Common myeloid progenitor, CD34-positive (primary cell): Measurements from ENCODE around the gene PPM1E.
"Not testable (repeated sequence)": the region's sequence is repeated elsewhere in the genome, so short reads cannot be mapped to it uniquely, and the experiment has no call there.

Experiments
- CTCF ChIA-PET: fragments of 350-600 bp; sonication (Branson Sonifier 250); formaldehyde crosslinking; loops from one replicate; lab custom pipeline; 2021; ENCODE audit warnings: antibody characterized with exemption; lab: Charles Lee
- POLR2A ChIA-PET: fragments of 350-600 bp; sonication (Branson Sonifier 250); formaldehyde crosslinking; loops from one replicate; lab custom pipeline; 2021; ENCODE audit warnings: antibody characterized with exemption; lab: Charles Lee
- DNase-seq, 3 donors: peaks; one replicate each; pipeline versions ENCODE4 v3.0.0 to v3.0.0-alpha.2; 2013
- H3K27ac ChIP-seq, 2 experiments: 1 replicate in 1 of 2; 2 replicates in 1 of 2; pipeline ENCODE4 v1.7.0; 2013; ENCODE audit warnings: inconsistent platforms in 2 of 2, low read length in 2 of 2, mild to moderate bottlenecking in 2 of 2, low read depth in 1 of 2, moderate library complexity in 1 of 2; ENCODE audit not compliant: severe bottlenecking in 2 of 2, insufficient read depth in 1 of 2, poor library complexity in 1 of 2
- H3K27me3 ChIP-seq, 5 experiments: replicated peaks in 2 of 5; 1 replicate in 3 of 5; 2 replicates in 2 of 5; pipeline versions ENCODE4 v1.6.1 to v1.7.0; 2013; ENCODE audit warnings: low read length in 4 of 5, mild to moderate bottlenecking in 2 of 5, moderate library complexity in 2 of 5, inconsistent platforms in 1 of 5; ENCODE audit not compliant: insufficient read depth in 5 of 5, control insufficient read depth in 4 of 5
- H3K36me3 ChIP-seq, 4 experiments: 1 replicate in 2 of 4; 2 replicates in 2 of 4; pipeline versions ENCODE4 v1.6.1 to v1.7.0; 2013; ENCODE audit warnings: low read length in 3 of 4, control low read depth in 1 of 4, mild to moderate bottlenecking in 1 of 4; ENCODE audit not compliant: control insufficient read depth in 4 of 4, insufficient read depth in 4 of 4
- H3K4me1 ChIP-seq, 4 experiments: 1 replicate in 3 of 4; 2 replicates in 1 of 4; pipeline versions ENCODE4 v1.6.1 to v1.7.1; 2013; ENCODE audit warnings: low read length in 3 of 4, mild to moderate bottlenecking in 3 of 4, control low read depth in 1 of 4, inconsistent platforms in 1 of 4, moderate library complexity in 1 of 4; ENCODE audit not compliant: control insufficient read depth in 4 of 4, insufficient read depth in 4 of 4; ENCODE audit errors: control extremely low read depth in 1 of 4
- H3K4me3 ChIP-seq, 7 experiments: 1 replicate in 4 of 7; 2 replicates in 3 of 7; pipeline versions ENCODE4 v1.5.1 to v1.7.0; 2013; ENCODE audit warnings: mild to moderate bottlenecking in 7 of 7, low read length in 6 of 7, moderate library complexity in 6 of 7, inconsistent platforms in 2 of 7, low read depth in 2 of 7, control low read depth in 1 of 7; ENCODE audit not compliant: insufficient read depth in 4 of 7, control insufficient read depth in 1 of 7; ENCODE audit errors: extremely low read depth in 1 of 7
- H3K9me3 ChIP-seq, 5 experiments: 1 replicate in 4 of 5; 2 replicates in 1 of 5; pipeline versions ENCODE4 v1.6.1 to v1.7.1; 2013; ENCODE audit warnings: low read length in 4 of 5, mild to moderate bottlenecking in 2 of 5, inconsistent platforms in 1 of 5, low read depth in 1 of 5, moderate library complexity in 1 of 5; ENCODE audit not compliant: control insufficient read depth in 4 of 5, insufficient read depth in 2 of 5; ENCODE audit errors: control extremely low read depth in 1 of 5
- WGBS: methylation state at CpG from one replicate; pipeline ENCODE4 v1.1.5; 2013; ENCODE audit not compliant: insufficient coverage; 5-methylcytosine and 5-hydroxymethylcytosine counted together

The PPM1E gene

DNA sequence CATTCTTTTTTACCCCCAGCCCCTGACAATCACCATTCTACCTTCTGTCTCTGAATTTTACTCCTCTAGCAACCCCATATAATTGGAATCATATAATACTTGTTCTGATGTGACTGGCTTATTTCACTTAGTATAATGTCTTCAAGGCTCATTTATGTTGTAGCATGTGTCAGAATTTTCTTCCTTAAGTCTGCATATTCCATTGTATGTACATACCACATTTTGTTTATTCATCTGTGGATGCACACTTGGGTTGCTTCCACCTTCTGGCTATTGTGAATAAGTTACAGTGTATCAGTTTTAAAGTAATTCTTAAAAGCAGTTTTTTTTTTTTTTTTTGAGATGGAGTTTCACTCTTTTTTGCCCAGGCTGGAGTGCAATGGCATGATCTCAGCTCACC is 24.7 kb upstream of the PPM1E start:
- no peak for DNase-seq
- no peak overlapping the region for H3K27ac ChIP-seq
- peaks cover 0 to 3% (median 0%) of the 10 kb centered on the region in 4 experiments for H3K36me3 ChIP-seq
- no peaks in the 10 kb centered on the region for H3K27me3 ChIP-seq
- H3K4me3 ChIP-seq, result no peak overlapping the region
- ChIA-PET POLR2A (no interaction called here), CTCF (no interaction called here)
- no peaks in the 10 kb centered on the region for H3K9me3 ChIP-seq
- no peaks in the 10 kb centered on the region for H3K4me1 ChIP-seq

DNA sequence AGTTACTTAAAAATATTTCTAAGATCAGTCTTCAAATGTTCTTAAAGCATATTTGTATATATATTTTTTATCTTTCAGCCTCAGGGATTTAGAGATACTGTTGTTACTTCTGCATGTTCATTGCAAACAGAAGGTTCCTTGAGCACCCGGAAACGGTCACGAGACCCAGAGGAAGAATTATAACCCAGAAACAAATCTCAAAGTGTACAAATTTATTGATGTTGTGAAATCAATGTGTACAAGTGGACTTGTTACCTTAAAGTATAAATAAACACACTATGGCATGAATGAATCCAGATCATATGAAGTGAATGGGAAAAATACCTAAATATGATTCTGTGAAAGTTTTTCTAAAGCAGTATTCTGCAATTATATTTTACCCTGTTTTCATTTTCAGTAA is 21.6 kb upstream of the PPM1E start:
- POLR2A ChIA-PET, result no interaction called here
- no peak for DNase-seq
- Histone ChIP-seq H3K27ac (no peak overlapping the region), H3K27me3 (no peaks in the 10 kb centered on the region), H3K4me1 (no peaks in the 10 kb centered on the region), H3K9me3 (no peaks in the 10 kb centered on the region), H3K4me3 (no peak overlapping the region), H3K36me3 (peaks cover 0 to 3% (median 0%) of the 10 kb centered on the region in 4 experiments)
- no CpG with 5 or more reads among the region's 3 CpGs for WGBS
- CTCF ChIA-PET, result interaction anchor here (0.6 kb wide), 1 partner anchor 29 kb away, joined by 3 read pairs; no protein-coding TSS in a partner anchor

DNA sequence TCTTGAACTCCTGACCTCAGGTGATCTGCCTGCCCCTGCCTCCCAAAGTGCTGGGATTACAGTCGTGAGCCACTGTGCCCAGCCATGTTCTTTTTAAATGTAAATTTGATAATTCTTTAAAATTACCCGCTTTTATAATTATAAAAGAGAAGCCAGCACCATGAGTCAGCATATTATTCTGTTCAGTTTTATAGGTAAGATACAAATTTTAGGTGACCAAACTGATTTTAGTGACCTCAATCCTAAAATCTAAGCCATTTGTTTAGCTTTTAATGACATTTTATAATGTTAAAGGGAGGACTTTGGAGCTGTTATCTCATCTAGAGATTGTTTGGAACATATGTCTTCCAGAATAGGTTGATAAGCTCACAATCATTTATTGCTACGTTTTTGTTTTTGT is 20.8 kb upstream of the PPM1E start:
- Histone ChIP-seq H3K27me3 (no peaks in the 10 kb centered on the region), H3K9me3 (no peaks in the 10 kb centered on the region), H3K27ac (no peak overlapping the region), H3K4me1 (no peaks in the 10 kb centered on the region), H3K36me3 (peaks cover 0 to 1% (median 0%) of the 10 kb centered on the region in 4 experiments), H3K4me3 (no peak overlapping the region)
- 100% methylated on average over 1 of the region's 3 CpGs for WGBS
- POLR2A ChIA-PET, result no interaction called here
- no peak for DNase-seq
- CTCF ChIA-PET, result interaction anchor here (0.6 kb wide), 1 partner anchor 28 kb away, joined by 3 read pairs; no protein-coding TSS in a partner anchor

DNA sequence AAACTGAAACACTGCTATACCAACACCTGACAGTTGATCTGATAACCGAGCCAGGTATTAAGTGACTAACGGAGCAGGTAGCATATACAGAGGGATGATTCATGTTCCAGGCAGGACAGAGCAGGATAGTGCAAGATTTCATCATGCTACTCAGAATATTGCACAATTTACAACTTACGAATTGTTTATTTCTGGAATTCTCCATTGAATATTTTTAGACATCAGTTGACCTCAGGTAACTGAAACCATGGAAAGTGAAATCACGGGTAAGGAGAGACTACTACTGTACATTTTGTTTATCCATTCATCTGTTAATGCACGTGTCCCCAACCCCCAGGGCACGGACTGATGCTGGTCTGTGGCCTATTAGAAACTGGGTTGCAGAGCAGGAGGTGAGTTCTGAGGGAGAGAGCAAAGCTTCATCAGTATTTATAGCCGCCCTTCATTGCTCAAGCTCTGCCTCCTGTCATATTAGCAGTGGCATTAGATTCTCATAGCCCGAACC is 14.5 kb upstream of the PPM1E start:
- no peaks in the 10 kb centered on the region for H3K9me3 ChIP-seq
- CTCF ChIA-PET, result no interaction called here
- 92% methylated on average over 8 of the region's 8 CpGs for WGBS
- no peak overlapping the region for H3K4me3 ChIP-seq
- H3K27ac ChIP-seq, result no peak overlapping the region
- no peaks in the 10 kb centered on the region for H3K27me3 ChIP-seq
- H3K4me1 ChIP-seq, result no peaks in the 10 kb centered on the region
- POLR2A ChIA-PET, result no interaction called here
- no peak for DNase-seq
- H3K36me3 ChIP-seq, result no peaks in the 10 kb centered on the region

DNA sequence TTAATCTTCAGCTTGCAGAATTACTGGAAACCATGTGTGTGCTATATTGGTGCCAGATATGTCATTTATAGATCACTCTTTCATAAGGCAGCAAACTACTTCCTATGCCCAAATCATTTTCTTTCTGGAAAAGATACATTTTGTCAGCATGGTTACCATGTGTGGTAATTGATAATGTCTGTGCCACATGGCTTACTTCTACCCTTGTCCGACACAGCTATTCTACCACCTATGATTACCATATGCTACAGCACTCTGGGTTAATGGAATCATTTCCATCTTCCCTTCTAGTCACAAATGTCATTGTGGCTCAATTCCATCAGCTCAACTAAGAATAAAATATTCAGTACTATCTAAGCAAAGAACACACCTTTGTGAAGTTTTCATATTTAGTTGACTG is 8.0 kb upstream of the PPM1E start:
- Histone ChIP-seq H3K36me3 (no peaks in the 10 kb centered on the region), H3K9me3 (no peaks in the 10 kb centered on the region), H3K27me3 (peaks cover 0 to 5% (median 1%) of the 10 kb centered on the region in 5 experiments), H3K27ac (no peak overlapping the region), H3K4me3 (no peak overlapping the region), H3K4me1 (no peaks in the 10 kb centered on the region)
- ChIA-PET CTCF (no interaction called here), POLR2A (interaction anchor here (0.6 kb wide), 1 partner anchor 20 kb away, joined by 3 read pairs; no protein-coding TSS in a partner anchor)
- WGBS, result no CpG with 5 or more reads among the region's 1 CpG
- DNase-seq, result no peak

DNA sequence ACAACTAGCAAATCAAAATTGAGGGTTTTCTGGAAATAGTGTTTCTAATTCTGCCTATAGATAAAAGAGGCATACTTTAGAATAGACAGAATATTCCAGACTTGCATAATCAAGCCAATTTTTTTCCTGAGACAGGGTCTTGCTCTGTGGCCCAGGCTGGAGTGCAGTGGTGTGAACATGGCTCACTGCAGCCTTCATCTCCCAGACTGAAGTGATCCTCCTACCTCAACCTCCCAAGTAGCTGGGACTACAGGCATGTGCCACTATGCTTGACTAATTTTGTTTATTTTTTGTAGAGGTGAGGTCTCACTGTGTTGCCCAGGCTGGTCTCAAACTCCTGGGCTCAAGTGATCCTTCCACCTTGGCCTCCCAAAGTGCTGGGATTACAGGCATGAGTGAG is 6.0 kb upstream of the PPM1E start:
- POLR2A ChIA-PET, result interaction anchor here (1.1 kb wide), 1 partner anchor 109 kb away, joined by 4 read pairs; no protein-coding TSS in a partner anchor
- H3K27me3 ChIP-seq, result peaks cover 2 to 13% (median 9%) of the 10 kb centered on the region in 5 experiments
- H3K36me3 ChIP-seq, DNase-seq, H3K4me1 ChIP-seq, H3K4me3 ChIP-seq, CTCF ChIA-PET, H3K9me3 ChIP-seq, H3K27ac ChIP-seq: not testable (repeated sequence)

DNA sequence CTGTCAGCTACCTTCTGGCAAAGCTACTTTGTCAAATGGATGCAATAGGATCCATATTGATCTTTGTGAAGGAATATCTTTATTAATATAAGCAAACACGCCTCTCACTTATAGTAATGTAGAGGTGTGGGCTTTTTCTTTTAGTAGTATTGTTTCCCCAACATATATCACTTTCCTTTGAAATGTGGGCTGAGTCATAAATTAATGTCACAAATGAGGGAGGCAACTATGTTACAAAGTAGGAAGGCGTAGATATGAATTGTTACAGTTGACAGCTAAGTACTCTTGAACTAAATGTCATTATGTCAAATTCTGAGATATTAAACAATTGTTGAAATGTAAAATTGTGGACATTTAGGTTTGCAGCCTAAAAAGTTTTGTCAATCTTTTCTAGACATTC is 2.6 kb upstream of the PPM1E start:
- DNase-seq, result no peak
- ChIA-PET POLR2A (no interaction called here), CTCF (no interaction called here)
- Histone ChIP-seq H3K27me3 (peaks cover 14 to 45% (median 27%) of the 10 kb centered on the region in 5 experiments), H3K27ac (no peak overlapping the region), H3K9me3 (no peaks in the 10 kb centered on the region), H3K36me3 (no peaks in the 10 kb centered on the region), H3K4me3 (no peak overlapping the region), H3K4me1 (peaks cover 3 to 18% (median 16%) of the 10 kb centered on the region in 4 experiments)
- WGBS, result 38% methylated on average over 1 of the region's 2 CpGs
